ENCODE results near the gene CLEC2L. TPM values are rescaled to one million over a fixed set of nuclear protein-coding genes. Genes with fewer than 3 reads are reported as not detected.

Gene CLEC2L
- total RNA-seq, 2 donors from 2014 or later, result 3.0 TPM; not detected in 1

DNA sequence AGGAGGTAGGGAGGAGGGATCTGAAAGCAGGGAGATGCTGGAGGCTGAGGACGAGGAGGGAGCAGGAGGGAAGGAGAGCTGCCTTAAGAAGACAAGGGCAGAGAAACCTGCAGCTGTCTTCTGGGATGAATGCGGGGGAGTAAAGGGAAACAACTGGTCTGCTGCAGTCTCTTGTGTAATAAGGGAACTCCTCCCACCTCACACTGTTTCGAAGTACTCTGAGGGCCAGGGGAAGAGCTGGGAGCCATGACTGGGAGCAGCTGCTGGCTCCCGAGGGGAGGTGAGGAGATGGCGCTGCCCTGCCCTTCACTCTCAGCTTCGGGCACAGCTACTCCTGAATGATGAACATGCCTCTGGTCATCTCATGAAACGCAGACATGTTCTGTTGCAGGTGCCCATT lies 65.1 kb downstream of the CLEC2L start:
- WGBS, result 61% methylated on average over 7 of the region's 7 CpGs
- DNase-seq (ENCODE audit: low spot score), result no peak
- TF ChIP-seq, protein P1, sequence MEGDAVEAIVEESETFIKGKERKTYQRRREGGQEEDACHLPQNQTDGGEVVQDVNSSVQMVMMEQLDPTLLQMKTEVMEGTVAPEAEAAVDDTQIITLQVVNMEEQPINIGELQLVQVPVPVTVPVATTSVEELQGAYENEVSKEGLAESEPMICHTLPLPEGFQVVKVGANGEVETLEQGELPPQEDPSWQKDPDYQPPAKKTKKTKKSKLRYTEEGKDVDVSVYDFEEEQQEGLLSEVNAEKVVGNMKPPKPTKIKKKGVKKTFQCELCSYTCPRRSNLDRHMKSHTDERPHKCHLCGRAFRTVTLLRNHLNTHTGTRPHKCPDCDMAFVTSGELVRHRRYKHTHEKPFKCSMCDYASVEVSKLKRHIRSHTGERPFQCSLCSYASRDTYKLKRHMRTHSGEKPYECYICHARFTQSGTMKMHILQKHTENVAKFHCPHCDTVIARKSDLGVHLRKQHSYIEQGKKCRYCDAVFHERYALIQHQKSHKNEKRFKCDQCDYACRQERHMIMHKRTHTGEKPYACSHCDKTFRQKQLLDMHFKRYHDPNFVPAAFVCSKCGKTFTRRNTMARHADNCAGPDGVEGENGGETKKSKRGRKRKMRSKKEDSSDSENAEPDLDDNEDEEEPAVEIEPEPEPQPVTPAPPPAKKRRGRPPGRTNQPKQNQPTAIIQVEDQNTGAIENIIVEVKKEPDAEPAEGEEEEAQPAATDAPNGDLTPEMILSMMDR (IDR thresholded peaks at IDR 0.05), result no peak
- TF ChIP-seq POLR2AphosphoS5 (IDR thresholded peaks at IDR 0.05) (no peak), POLR2A (IDR thresholded peaks at IDR 0.05) (no peak)
- H3K4me1 ChIP-seq (replicated peaks), result no peaks in the 10 kb centered on the region
- no peak overlapping the region for H3K27ac ChIP-seq
- intact Hi-C loops (cut with DNase I), result no loop called here
- no peaks in the 10 kb centered on the region for H3K9me3 ChIP-seq
- no peak overlapping the region for H3K4me3 ChIP-seq
- no peaks in the 10 kb centered on the region for H3K27me3 ChIP-seq (replicated peaks; ENCODE audit: insufficient read depth)
- peaks cover 0 to under 1% of the 10 kb centered on the region in 2 donors for H3K36me3 ChIP-seq

DNA sequence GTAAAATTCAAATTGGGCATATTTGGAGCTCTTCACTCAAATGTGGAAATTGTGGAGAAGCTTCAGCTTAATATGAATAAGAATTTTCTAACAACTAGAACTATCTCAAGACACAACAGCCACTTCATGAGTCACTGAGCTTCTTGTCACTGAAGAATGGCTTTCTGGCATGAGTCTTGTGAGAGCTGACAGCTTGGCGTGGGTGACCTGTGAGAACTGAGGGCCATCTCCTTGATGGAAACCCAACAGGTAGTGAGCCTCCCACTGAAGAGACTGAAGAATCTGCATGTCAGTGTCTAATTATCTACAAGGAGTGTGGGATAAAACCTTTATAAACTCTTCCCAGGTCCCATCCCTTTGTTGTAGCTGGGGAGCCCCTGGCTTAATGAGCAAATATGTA lies 66.0 kb downstream of the CLEC2L start:
- no peaks in the 10 kb centered on the region for H3K36me3 ChIP-seq
- 100% methylated on average over 1 of the region's 1 CpG for WGBS
- TF ChIP-seq, protein P1 (IDR thresholded peaks at IDR 0.05), result no peak
- H3K9me3 ChIP-seq, result no peaks in the 10 kb centered on the region
- H3K4me3 ChIP-seq, result no peak overlapping the region
- no peaks in the 10 kb centered on the region for H3K4me1 ChIP-seq (replicated peaks)
- DNase-seq (ENCODE audit: low spot score), result no peak
- no peaks in the 10 kb centered on the region for H3K27me3 ChIP-seq (replicated peaks; ENCODE audit: insufficient read depth)
- H3K27ac ChIP-seq, result no peak overlapping the region
- intact Hi-C loops (cut with DNase I), result no loop called here

DNA sequence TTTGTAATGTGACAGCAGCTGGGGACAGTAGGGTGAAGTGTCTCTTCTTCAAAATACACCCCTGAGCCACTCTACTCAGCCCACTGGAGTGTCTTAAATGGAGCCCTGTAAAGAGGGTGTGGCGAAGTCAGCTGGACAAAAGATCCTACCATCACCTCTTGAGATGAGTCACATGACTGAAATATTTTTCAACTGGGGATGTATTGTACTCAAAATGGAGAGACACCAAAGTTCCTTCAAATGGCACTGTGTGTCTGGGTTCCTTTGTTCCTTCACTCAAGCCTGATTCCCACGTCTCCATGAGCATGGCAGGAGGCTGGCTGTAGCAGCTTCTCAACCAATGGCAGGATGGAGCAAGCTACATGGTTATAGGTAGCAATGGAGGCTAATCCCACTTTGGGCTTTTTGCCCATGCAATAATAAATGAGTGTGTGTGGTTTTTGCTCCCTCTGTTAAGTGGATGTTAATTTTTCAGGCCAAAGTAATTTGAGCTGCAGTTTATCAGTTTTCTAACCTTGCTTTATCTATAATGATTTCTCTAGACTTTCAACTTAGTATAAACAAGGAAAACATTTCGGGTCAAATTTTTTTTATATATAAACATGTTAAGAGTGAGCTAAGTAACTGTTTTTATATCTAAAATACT lies 68.2 kb downstream of the CLEC2L start:
- DNase-seq (ENCODE audit: low spot score), result no peak
- Histone ChIP-seq H3K4me1 (replicated peaks) (no peaks in the 10 kb centered on the region), H3K9me3 (no peaks in the 10 kb centered on the region), H3K4me3 (no peak overlapping the region), H3K27me3 (replicated peaks; ENCODE audit: insufficient read depth) (no peaks in the 10 kb centered on the region), H3K27ac (no peak overlapping the region), H3K36me3 (peaks cover 0 to 3% of the 10 kb centered on the region in 2 donors)
- 84% methylated on average over 3 of the region's 3 CpGs for WGBS
- TF ChIP-seq POLR2AphosphoS5 (IDR thresholded peaks at IDR 0.05) (no peak), POLR2A (IDR thresholded peaks at IDR 0.05) (no peak)
- TF ChIP-seq, protein P1 (IDR thresholded peaks at IDR 0.05), result no peak
- intact Hi-C loops (cut with DNase I), result no loop called here

DNA sequence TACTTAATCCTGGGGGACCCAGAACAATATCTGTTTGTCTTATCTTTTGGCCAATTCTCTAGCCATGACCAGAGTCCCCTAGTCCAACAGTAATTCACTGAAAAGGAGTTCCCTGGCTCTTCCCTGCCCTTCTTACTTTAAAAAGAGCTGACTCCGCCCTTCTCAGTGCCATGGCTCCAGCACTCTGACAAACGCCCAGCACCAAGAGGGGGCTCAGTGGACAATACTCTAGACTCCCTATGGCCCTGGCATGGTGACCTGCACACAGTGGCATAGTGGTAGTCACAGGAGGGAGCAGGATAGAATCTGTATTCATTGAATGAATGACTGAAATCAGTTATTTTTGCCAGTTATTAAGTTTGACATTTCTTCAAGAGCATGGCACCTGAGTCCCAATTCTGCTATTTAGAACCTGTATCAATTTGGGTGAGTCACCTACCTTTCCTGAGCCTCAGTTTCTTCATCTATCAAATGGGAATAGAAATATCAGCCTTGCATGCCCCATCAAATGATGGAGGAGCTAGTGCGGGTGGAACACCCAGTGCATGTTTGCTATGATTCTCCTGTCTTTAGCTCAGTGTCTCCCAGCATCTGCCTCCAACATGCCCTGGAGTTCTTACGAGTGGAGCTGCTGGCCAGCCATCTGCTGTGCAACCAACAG lies 69.4 kb downstream of the CLEC2L start:
- H3K4me3 ChIP-seq, result no peak overlapping the region
- 85% methylated on average over 4 of the region's 4 CpGs for WGBS
- H3K27ac ChIP-seq, result no peak overlapping the region
- no peak for DNase-seq (ENCODE audit: low spot score)
- intact Hi-C loops (cut with DNase I), result no loop called here
- H3K9me3 ChIP-seq, result no peaks in the 10 kb centered on the region
- H3K4me1 ChIP-seq (replicated peaks), result no peaks in the 10 kb centered on the region
- H3K36me3 ChIP-seq, result peaks cover 0 to 10% of the 10 kb centered on the region in 2 donors
- TF ChIP-seq POLR2A (IDR thresholded peaks at IDR 0.05), result no peak
- TF ChIP-seq POLR2AphosphoS5 (IDR thresholded peaks at IDR 0.05), result no peak
- TF ChIP-seq, protein P1 (IDR thresholded peaks at IDR 0.05), result no peak
- no peaks in the 10 kb centered on the region for H3K27me3 ChIP-seq (replicated peaks; ENCODE audit: insufficient read depth)

DNA sequence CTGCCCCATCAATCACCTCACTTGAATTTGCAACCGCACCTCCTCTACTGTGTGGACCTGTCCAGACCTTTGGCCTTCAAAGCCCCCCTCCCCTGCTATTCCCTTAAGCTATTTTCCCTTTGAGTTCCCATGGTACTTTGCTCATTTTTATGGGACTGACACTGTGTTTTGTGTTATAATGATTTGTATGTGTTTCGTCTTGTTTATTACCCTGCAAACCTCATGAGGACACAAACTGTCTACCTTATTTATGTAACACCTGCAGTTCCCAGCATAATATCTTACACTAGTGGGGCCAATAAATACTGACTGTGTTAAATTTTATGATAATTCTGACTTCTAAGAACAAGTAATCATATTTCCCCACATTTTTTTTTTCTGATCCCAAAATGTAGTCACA lies 70.6 kb downstream of the CLEC2L start:
- no peak for DNase-seq (ENCODE audit: low spot score)
- no peak for TF ChIP-seq POLR2A (IDR thresholded peaks at IDR 0.05)
- no peak for TF ChIP-seq POLR2AphosphoS5 (IDR thresholded peaks at IDR 0.05)
- TF ChIP-seq, protein P1 (IDR thresholded peaks at IDR 0.05), result no peak
- no peak overlapping the region for H3K4me3 ChIP-seq
- H3K4me1 ChIP-seq (replicated peaks), result no peaks in the 10 kb centered on the region
- no peak overlapping the region for H3K27ac ChIP-seq
- no peaks in the 10 kb centered on the region for H3K9me3 ChIP-seq
- intact Hi-C loops (cut with DNase I), result no loop called here
- 68% methylated on average over 2 of the region's 2 CpGs for WGBS
- peaks cover 0 to 10% of the 10 kb centered on the region in 2 donors for H3K36me3 ChIP-seq
- H3K27me3 ChIP-seq (replicated peaks; ENCODE audit: insufficient read depth), result no peaks in the 10 kb centered on the region

Measured in prostate gland (tissue), 2 donors.